Ishikawa (cell line): Measurements from ENCODE around the gene HRH1.

Experiments used
- CREB1 ChIP-seq: IDR thresholded peaks from 2 replicates; pipeline ENCODE4 v1.6.1; 2012; ENCODE audit warnings: low read depth
- EP300 ChIP-seq: IDR thresholded peaks from 2 replicates; pipeline ENCODE4 v1.6.1; 2012; ENCODE audit warnings: borderline replicate concordance
- FOXM1 ChIP-seq: IDR thresholded peaks from 2 replicates; pipeline ENCODE4 v1.6.1; 2012; ENCODE audit warnings: low read depth, borderline replicate concordance
- RAD21 ChIP-seq: IDR thresholded peaks from 2 replicates; pipeline ENCODE4 v1.6.1; 2012; ENCODE audit warnings: low read depth
- REST ChIP-seq: IDR thresholded peaks from 2 replicates; pipeline ENCODE4 v1.6.1; 2012; ENCODE audit warnings: low read depth, mild to moderate bottlenecking
- TAF1 ChIP-seq: IDR thresholded peaks from 2 replicates; pipeline ENCODE4 v1.6.1; 2012; ENCODE audit warnings: low read depth, mild to moderate bottlenecking
- TEAD4 ChIP-seq: IDR thresholded peaks from 2 replicates; pipeline ENCODE4 v1.6.1; 2012
- YY1 ChIP-seq: IDR thresholded peaks from 2 replicates; pipeline ENCODE4 v1.6.1; 2012; ENCODE audit warnings: low read depth

DNA sequence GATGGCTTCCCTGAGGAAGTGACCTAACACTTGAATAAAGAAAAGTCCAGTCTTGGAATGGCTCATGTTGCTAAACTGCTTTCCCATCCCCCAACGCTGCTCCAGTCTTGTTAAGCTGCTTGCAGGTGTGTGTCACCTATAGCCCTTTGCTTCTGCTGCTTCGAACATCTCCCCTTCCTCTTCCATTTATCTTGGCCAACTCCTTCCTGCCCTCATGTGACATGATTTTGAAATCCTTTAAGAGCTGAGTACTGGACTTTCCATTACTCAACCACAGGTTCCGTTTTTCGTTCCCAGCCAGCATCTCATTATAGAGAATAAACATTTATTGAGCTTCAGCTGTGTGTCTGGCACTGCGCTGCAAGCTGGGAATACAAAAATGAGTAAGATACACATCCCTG is 119.6 kb downstream of the HRH1 start:
- TF ChIP-seq CREB1: no peak
- no peak for TF ChIP-seq EP300
- TF ChIP-seq RAD21: no peak
- no peak for TF ChIP-seq REST
- no peak for TF ChIP-seq FOXM1
- no peak for TF ChIP-seq TEAD4
- TF ChIP-seq TAF1: no peak
- TF ChIP-seq YY1: no peak
